ENCODE measurements around the gene IQCH. TPM values are rescaled to one million over a fixed set of nuclear protein-coding genes. Genes with fewer than 3 reads are reported as not detected.

IQCH gene
- total RNA-seq, 1 experiment from 2014 or later: 2.1 TPM

DNA sequence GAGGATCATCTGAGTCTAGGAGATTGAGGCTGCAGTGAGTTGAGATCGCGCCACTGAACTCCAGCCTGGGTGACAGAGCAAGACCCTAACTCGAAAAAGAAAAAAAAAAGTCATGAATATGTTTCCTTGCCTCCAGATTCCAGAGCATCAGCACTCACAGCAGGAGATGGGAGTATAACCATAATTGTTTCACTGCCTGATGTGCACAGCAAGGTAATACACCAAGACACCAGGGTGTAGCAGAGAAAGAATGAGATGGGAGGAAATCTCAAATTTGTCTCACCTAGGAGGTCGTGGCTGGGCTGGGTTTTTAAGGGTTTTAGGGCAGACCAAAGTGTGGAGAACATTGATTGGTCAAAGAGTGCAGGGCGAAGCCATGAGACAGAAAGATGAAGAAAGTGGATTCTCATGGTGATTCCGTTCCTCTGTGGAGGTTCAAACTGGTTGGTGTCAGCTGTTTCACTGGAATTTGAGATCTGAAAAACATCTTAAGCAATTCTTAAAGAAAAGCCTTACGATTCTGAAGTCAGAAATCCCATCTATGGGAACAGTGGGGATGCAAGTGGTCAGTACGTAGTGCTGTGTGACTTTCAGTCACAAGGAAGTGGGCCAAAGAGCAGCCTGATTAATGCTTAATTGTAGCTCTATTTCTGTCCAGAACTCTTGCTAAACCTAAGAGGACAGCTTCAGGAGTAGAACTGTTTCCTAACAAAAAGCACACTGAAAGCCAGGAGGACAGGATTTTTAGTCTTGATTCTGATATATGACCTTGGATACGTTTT, 258.5 kb downstream of the IQCH start:
- ATAC-seq (no peak), DNase-seq (no peak)
- H3K9ac ChIP-seq (ENCODE audit: low read length): no peak overlapping the region
- H3K4me3 ChIP-seq (ENCODE audit: low read length): no peak overlapping the region
- no peak overlapping the region for H3K4me2 ChIP-seq (ENCODE audit: low read length)
- no peaks in the 10 kb centered on the region for H3K79me2 ChIP-seq (ENCODE audit: low read length)
- BruUV-seq (replicated peaks): no TSS peak
- H3K9me3 ChIP-seq (ENCODE audit: low read length): no peaks in the 10 kb centered on the region
- H3K9me2 ChIP-seq (replicated peaks; ENCODE audit: low read length): no peaks in the 10 kb centered on the region
- no peak overlapping the region for H3K27ac ChIP-seq (ENCODE audit: low read length)
- H3K4me1 ChIP-seq (ENCODE audit: insufficient read depth, low read length): no peaks in the 10 kb centered on the region
- H3K27me3 ChIP-seq (ENCODE audit: low read length): no peaks in the 10 kb centered on the region
- ChIA-PET CTCF (no interaction called here), POLR2A (ENCODE audit: unreplicated experiment) (no interaction called here)
- intact Hi-C loops (cut with micrococcal nuclease): no loop called here
- no peaks in the 10 kb centered on the region for H4K20me1 ChIP-seq (ENCODE audit: low read length)
- TF ChIP-seq EZH2 (IDR thresholded peaks at IDR 0.05; ENCODE audit: low read length, unreplicated experiment): no peak
- TF ChIP-seq EZH2phosphoT487 (IDR thresholded peaks at IDR 0.05; ENCODE audit: borderline replicate concordance, low read length): no peak
- TF ChIP-seq, protein P1, sequence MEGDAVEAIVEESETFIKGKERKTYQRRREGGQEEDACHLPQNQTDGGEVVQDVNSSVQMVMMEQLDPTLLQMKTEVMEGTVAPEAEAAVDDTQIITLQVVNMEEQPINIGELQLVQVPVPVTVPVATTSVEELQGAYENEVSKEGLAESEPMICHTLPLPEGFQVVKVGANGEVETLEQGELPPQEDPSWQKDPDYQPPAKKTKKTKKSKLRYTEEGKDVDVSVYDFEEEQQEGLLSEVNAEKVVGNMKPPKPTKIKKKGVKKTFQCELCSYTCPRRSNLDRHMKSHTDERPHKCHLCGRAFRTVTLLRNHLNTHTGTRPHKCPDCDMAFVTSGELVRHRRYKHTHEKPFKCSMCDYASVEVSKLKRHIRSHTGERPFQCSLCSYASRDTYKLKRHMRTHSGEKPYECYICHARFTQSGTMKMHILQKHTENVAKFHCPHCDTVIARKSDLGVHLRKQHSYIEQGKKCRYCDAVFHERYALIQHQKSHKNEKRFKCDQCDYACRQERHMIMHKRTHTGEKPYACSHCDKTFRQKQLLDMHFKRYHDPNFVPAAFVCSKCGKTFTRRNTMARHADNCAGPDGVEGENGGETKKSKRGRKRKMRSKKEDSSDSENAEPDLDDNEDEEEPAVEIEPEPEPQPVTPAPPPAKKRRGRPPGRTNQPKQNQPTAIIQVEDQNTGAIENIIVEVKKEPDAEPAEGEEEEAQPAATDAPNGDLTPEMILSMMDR (conservative IDR thresholded peaks at IDR 0.05; ENCODE audit: low read depth, low read length): no peak
- no peaks in the 10 kb centered on the region for H3F3A ChIP-seq (ENCODE audit: low read length, unreplicated experiment)
- H3K36me3 ChIP-seq (ENCODE audit: low read depth, low read length): no peaks in the 10 kb centered on the region
- no peak overlapping the region for H2AFZ ChIP-seq (ENCODE audit: low read length)

DNA sequence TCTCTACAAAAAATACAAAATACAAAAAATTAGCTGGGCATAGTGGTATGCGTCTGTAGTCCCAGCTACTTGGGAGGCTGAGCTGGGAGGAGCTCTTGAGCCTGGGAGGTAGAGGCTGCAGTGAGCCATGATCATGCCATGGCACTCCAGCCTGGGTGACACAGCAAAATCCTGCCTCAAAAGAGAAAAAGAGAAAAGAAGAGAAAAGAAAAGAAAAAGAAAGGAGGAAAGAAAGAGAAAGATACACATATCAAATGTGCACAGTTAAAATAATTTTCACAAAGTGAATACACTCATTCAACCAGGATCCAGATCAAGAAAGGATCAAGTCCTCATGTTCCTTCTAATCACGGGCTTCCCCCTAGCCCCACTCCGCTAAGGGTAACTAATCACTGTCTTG, 260.5 kb downstream of the IQCH start:
- Histone ChIP-seq H3K27me3 (ENCODE audit: low read length) (no peaks in the 10 kb centered on the region), H4K20me1 (ENCODE audit: low read length) (no peaks in the 10 kb centered on the region), H3K4me2 (ENCODE audit: low read length) (no peak overlapping the region), H3K36me3 (ENCODE audit: low read depth, low read length) (no peaks in the 10 kb centered on the region), H3K79me2 (ENCODE audit: low read length) (no peaks in the 10 kb centered on the region), H2AFZ (ENCODE audit: low read length) (no peak overlapping the region), H3K9ac (ENCODE audit: low read length) (no peak overlapping the region), H3K9me2 (replicated peaks; ENCODE audit: low read length) (no peaks in the 10 kb centered on the region), H3K4me1 (ENCODE audit: insufficient read depth, low read length) (no peaks in the 10 kb centered on the region), H3K4me3 (ENCODE audit: low read length) (no peak overlapping the region), H3K27ac (ENCODE audit: low read length) (no peak overlapping the region), H3K9me3 (ENCODE audit: low read length) (no peaks in the 10 kb centered on the region), H3F3A (ENCODE audit: low read length, unreplicated experiment) (no peaks in the 10 kb centered on the region)
- DNase-seq (no peak), ATAC-seq (no peak)
- intact Hi-C loops (cut with micrococcal nuclease): no loop called here
- POLR2A ChIA-PET (ENCODE audit: unreplicated experiment): no interaction called here
- CTCF ChIA-PET: no interaction called here
- BruUV-seq (replicated peaks): no TSS peak
- TF ChIP-seq, protein P1 (conservative IDR thresholded peaks at IDR 0.05; ENCODE audit: low read depth, low read length): no peak
- TF ChIP-seq EZH2phosphoT487 (IDR thresholded peaks at IDR 0.05; ENCODE audit: borderline replicate concordance, low read length) (no peak), EZH2 (IDR thresholded peaks at IDR 0.05; ENCODE audit: low read length, unreplicated experiment) (no peak)

DNA sequence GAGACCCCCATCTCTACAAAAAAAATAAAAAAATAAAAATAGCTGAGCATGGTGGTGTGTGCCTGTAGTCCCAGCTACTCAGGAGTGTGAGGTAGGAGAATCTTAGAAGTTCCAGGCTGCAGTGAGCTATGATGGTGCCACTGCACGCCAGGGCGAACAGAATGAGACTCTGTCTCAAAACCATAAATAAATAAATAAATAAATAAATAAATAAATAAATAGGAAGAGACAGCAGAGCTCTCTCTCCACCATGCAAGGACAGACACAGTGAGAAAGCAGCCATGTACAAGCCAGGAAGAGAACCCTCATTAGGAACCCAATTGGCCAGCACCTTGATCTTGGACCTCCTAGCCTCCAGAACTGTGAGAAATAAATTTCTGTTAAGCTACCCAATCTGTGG, 261.0 kb downstream of the IQCH start:
- Histone ChIP-seq H3K27me3 (ENCODE audit: low read length) (no peaks in the 10 kb centered on the region), H3F3A (ENCODE audit: low read length, unreplicated experiment) (no peaks in the 10 kb centered on the region), H3K4me3 (ENCODE audit: low read length) (no peak overlapping the region), H3K79me2 (ENCODE audit: low read length) (no peaks in the 10 kb centered on the region), H3K4me2 (ENCODE audit: low read length) (no peak overlapping the region), H3K27ac (ENCODE audit: low read length) (no peak overlapping the region), H2AFZ (ENCODE audit: low read length) (no peak overlapping the region), H3K4me1 (ENCODE audit: insufficient read depth, low read length) (peaks cover 4% of the 10 kb centered on the region), H3K9me3 (ENCODE audit: low read length) (no peaks in the 10 kb centered on the region), H3K36me3 (ENCODE audit: low read depth, low read length) (no peaks in the 10 kb centered on the region), H4K20me1 (ENCODE audit: low read length) (no peaks in the 10 kb centered on the region), H3K9ac (ENCODE audit: low read length) (no peak overlapping the region), H3K9me2 (replicated peaks; ENCODE audit: low read length) (no peaks in the 10 kb centered on the region)
- no TSS peak for BruUV-seq (replicated peaks)
- no peak for DNase-seq
- CTCF ChIA-PET: no interaction called here
- intact Hi-C loops (cut with micrococcal nuclease): no loop called here
- no peak for TF ChIP-seq EZH2 (IDR thresholded peaks at IDR 0.05; ENCODE audit: low read length, unreplicated experiment)
- no peak for TF ChIP-seq EZH2phosphoT487 (IDR thresholded peaks at IDR 0.05; ENCODE audit: borderline replicate concordance, low read length)
- TF ChIP-seq, protein P1 (conservative IDR thresholded peaks at IDR 0.05; ENCODE audit: low read depth, low read length): no peak
- POLR2A ChIA-PET (ENCODE audit: unreplicated experiment): no interaction called here
- ATAC-seq: no peak

All from PC-3 (cell line).